K562 treated with DMSO at 1 percent for 4 hours (cell line): ENCODE data around the gene ARAP1. TPM values are rescaled to one million over a fixed set of nuclear protein-coding genes. Genes with fewer than 3 reads are reported as not detected.

Experiments
- total RNA-seq: library from RNA; unstranded; fragments of 300-600 nt; gene quantifications from 2 replicates; pipeline ENCODE4 v1.2.3, GENCODE V29; 2022; ENCODE audit not compliant: insufficient read depth

The ARAP1 gene
- total RNA-seq, result 70.5 and 71.8 TPM in 2 replicates

GRCh38 chr11:72752088-72752914 lies at the start of gene ARAP1:
Gene ARAP1 (minus strand): TSS chr11:72752408. CDS start chr11:72727128, 25,280 bp downstream.

GRCh38 chr11:72793425-72794367 lies 41.5 kb upstream of the ARAP1 start, which contains the start of gene STARD10:
Gene STARD10 (minus strand): TSS chr11:72794047. CDS start chr11:72781181, 12,866 bp downstream.

GRCh38 chr11:72673943-72674828 lies 78.0 kb downstream of the ARAP1 start, which contains the start of gene PDE2A:
Gene PDE2A (minus strand): TSS chr11:72674422. CDS start chr11:72674207, 215 bp downstream.

Other genes with a start within 250 kb of the ARAP1 start
- gene PDE2A, start 78.0 kb downstream of the ARAP1 start, total RNA-seq, result not detected in 2 replicates
- 110 and 136 TPM in 2 replicates for gene STARD10, start 41.6 kb upstream of the ARAP1 start, total RNA-seq
- gene ATG16L2, start 62.0 kb upstream of the ARAP1 start, total RNA-seq, result 16.5 and 16.8 TPM in 2 replicates